T-cell (primary cell): ENCODE results near the gene R3HDM2. TPM values are rescaled to one million over a fixed set of nuclear protein-coding genes. Genes with fewer than 3 reads are reported as not detected.

Experiments
- ATAC-seq, 4 experiments: fragments of 200-7000 bp in 3 of 4; fragments of 150-1000 bp in 1 of 4; cut with Tn5 transposase; replicated peaks in 1 of 4; 1 replicate in 3 of 4; 2 replicates in 1 of 4; pipeline ENCODE4 v1.10.0; 2021; ENCODE audit warnings: moderate library complexity in 3 of 4, mild to moderate bottlenecking in 2 of 4, moderate number of reproducible peaks in 1 of 4
- CTCF ChIA-PET, 2 donors: fragments of 300-600 bp; sonication (Branson Sonifier 250); formaldehyde crosslinking; loops; one replicate each; lab custom pipeline; 2022; ENCODE audit warnings: antibody characterized with exemption in 2 of 2; lab: Charles Lee
- POLR2A ChIA-PET, 2 donors: fragments of 300-600 bp; sonication (Branson Sonifier 250); formaldehyde crosslinking; loops; one replicate each; lab custom pipeline; 2022; ENCODE audit warnings: antibody characterized with exemption in 2 of 2; lab: Charles Lee
- DNase-seq, 35 experiments: peaks; one replicate each; pipeline versions ENCODE4 v3.0.0 to v3.0.0-alpha.2; 2013 to 2023
- H3K27ac ChIP-seq: one replicate; pipeline ENCODE4 v1.5.1; 2013; ENCODE audit warnings: low read length
- H3K27me3 ChIP-seq, 2 experiments: replicated peaks in 1 of 2; 1 replicate in 1 of 2; 2 replicates in 1 of 2; pipeline versions ENCODE4 v1.6.1 to v1.7.0; 2013; ENCODE audit warnings: low read length in 1 of 2, mixed read lengths in 1 of 2; ENCODE audit not compliant: control insufficient read depth in 2 of 2, insufficient read depth in 2 of 2; ENCODE audit errors: extremely low read depth in 1 of 2
- H3K36me3 ChIP-seq, 2 donors: 1 replicate in 1 of 2; 2 replicates in 1 of 2; pipeline versions ENCODE4 v1.6.1 to v1.7.0; 2013; ENCODE audit warnings: low read length in 1 of 2; ENCODE audit not compliant: control insufficient read depth in 2 of 2, insufficient read depth in 1 of 2; ENCODE audit errors: extremely low read depth in 1 of 2
- H3K4me1 ChIP-seq, 2 experiments: 1 replicate in 1 of 2; 2 replicates in 1 of 2; pipeline versions ENCODE4 v1.6.1 to v1.7.0; 2013; ENCODE audit warnings: low read length in 2 of 2, mixed read lengths in 1 of 2; ENCODE audit not compliant: insufficient read depth in 2 of 2, control insufficient read depth in 1 of 2; ENCODE audit errors: extremely low read depth in 1 of 2
- H3K4me3 ChIP-seq, 2 donors: 1 replicate in 1 of 2; 2 replicates in 1 of 2; pipeline versions ENCODE4 v1.5.1 to v1.7.0; 2013; ENCODE audit warnings: mild to moderate bottlenecking in 2 of 2, low read length in 1 of 2, moderate library complexity in 1 of 2; ENCODE audit not compliant: control insufficient read depth in 1 of 2; ENCODE audit errors: extremely low read depth in 1 of 2
- H3K9me3 ChIP-seq: 2 replicates; pipeline ENCODE4 v1.7.0; 2013
- H3K27ac Mint-ChIP-seq, 2 donors: one replicate each; pipeline ENCODE4 v1.8.0; 2020 to 2021; ENCODE audit warnings: mild to moderate bottlenecking in 2 of 2, mixed read lengths in 2 of 2
- H3K27me3 Mint-ChIP-seq, 2 donors: one replicate each; pipeline ENCODE4 v1.8.0; 2021 to 2022; ENCODE audit warnings: mixed read lengths in 2 of 2
- H3K36me3 Mint-ChIP-seq: one replicate; pipeline ENCODE4 v1.8.0; 2021; ENCODE audit warnings: mixed read lengths
- H3K4me1 Mint-ChIP-seq, 3 donors: one replicate each; pipeline ENCODE4 v1.8.0; 2020 to 2022; ENCODE audit warnings: mixed read lengths in 3 of 3, mild to moderate bottlenecking in 1 of 3
- H3K4me3 Mint-ChIP-seq, 3 donors: one replicate each; pipeline ENCODE4 v1.8.0; 2020 to 2022; ENCODE audit warnings: mild to moderate bottlenecking in 3 of 3, mixed read lengths in 3 of 3, moderate library complexity in 3 of 3
- H3K9me3 Mint-ChIP-seq, 3 donors: one replicate each; pipeline ENCODE4 v1.8.0; 2020 to 2022; ENCODE audit warnings: mixed read lengths in 3 of 3
- WGBS: methylation state at CpG from one replicate; pipeline ENCODE4 v1.1.5; 2013; ENCODE audit warnings: missing lambda C conversion rate; ENCODE audit not compliant: insufficient coverage; 5-methylcytosine and 5-hydroxymethylcytosine counted together
- total RNA-seq, 35 experiments: library from RNA in 6 of 35; stranded (reverse) in 6 of 35; fragments of 120-200 nt in 1 of 35; gene quantifications; one replicate each; pipeline versions ENCODE4 v1.2.1 to v1.2.4 and lab custom pipeline; 2013 to 2026

The R3HDM2 gene
- total RNA-seq, 5 donors from 2014 or later (not counting 1 experiment from before 2014, with no cell fraction given) = 88.3 to 122 (median 94.7) TPM

GRCh38 chr12:57213763-57214397 lies 217.0 kb downstream of the R3HDM2 start:
- Mint-ChIP-seq H3K27ac (peak overlapping the region in 1 of 2 donors; percentile 69), H3K4me1 (peaks cover 30 to 45% (median 37%) of the 10 kb centered on the region in 3 donors), H3K27me3 (peaks cover 45 to 47% of the 10 kb centered on the region in 2 donors), H3K4me3 (peak overlapping the region in 2 of 3 donors; percentile 28 to 76), H3K9me3 (no peaks in the 10 kb centered on the region), H3K36me3 (no peaks in the 10 kb centered on the region)
- Histone ChIP-seq H3K27ac (no peak overlapping the region), H3K27me3 (peaks cover 5 to 71% of the 10 kb centered on the region in 2 experiments), H3K4me3 (no peak overlapping the region), H3K36me3 (no peaks in the 10 kb centered on the region), H3K9me3 (no peaks in the 10 kb centered on the region), H3K4me1 (peaks cover 2 to 49% of the 10 kb centered on the region in 2 experiments)
- WGBS = 49% methylated on average over 3 of the region's 4 CpGs
- DNase-seq (peak in 1 of 35 experiments; percentile 24), ATAC-seq (peak in 1 of 4 experiments; percentile 1)
- ChIA-PET POLR2A (interaction anchor here (0.6 kb wide), 3 partner anchors 139 to 389 kb away, joined by 3 to 9 read pairs (median 4); no protein-coding TSS in a partner anchor), CTCF (interaction anchor here (0.5 to 4.3 kb wide), 24 partner anchors 9 to 1024 kb away, joined by 3 to 66 read pairs (median 5); partner anchors contain the start of genes SHMT2 (in 2 of the 2) and PRIM1 (in 1 of the 2))

GRCh38 chr12:57213058-57213715 lies 217.7 kb downstream of the R3HDM2 start:
- WGBS = 0% methylated on average over 7 of the region's 16 CpGs
- H3K27me3 Mint-ChIP-seq = peaks cover 38 to 41% of the 10 kb centered on the region in 2 donors
- no peaks in the 10 kb centered on the region for H3K36me3 Mint-ChIP-seq
- peaks cover 0 to 64% of the 10 kb centered on the region in 2 experiments for H3K27me3 ChIP-seq
- peak; percentile 62 to 92 (median 79) for DNase-seq
- CTCF ChIA-PET = interaction anchor here (0.6 to 4.3 kb wide), 17 partner anchors 10 to 461 kb away, joined by 3 to 66 read pairs (median 6); partner anchors contain the start of genes SHMT2 (in 2 of the 2) and PRIM1 (in 1 of the 2)
- H3K4me1 ChIP-seq = peaks cover 2 to 49% of the 10 kb centered on the region in 2 experiments
- H3K27ac Mint-ChIP-seq = peak overlapping the region in 1 of 2 donors; percentile 69
- H3K4me3 Mint-ChIP-seq = peak overlapping the region in 1 of 3 donors; percentile 76
- no peaks in the 10 kb centered on the region for H3K9me3 Mint-ChIP-seq
- H3K9me3 ChIP-seq = no peaks in the 10 kb centered on the region
- H3K4me3 ChIP-seq = no peak overlapping the region
- H3K4me1 Mint-ChIP-seq = peaks cover 30 to 40% (median 37%) of the 10 kb centered on the region in 3 donors
- H3K36me3 ChIP-seq = no peaks in the 10 kb centered on the region
- POLR2A ChIA-PET = interaction anchor here in 1 of 2 donors (0.6 kb wide), 2 partner anchors 139 to 390 kb away, joined by 3 to 9 read pairs; no protein-coding TSS in a partner anchor
- ATAC-seq = peak; percentile 59 to 68 (median 65)
- H3K27ac ChIP-seq = no peak overlapping the region

GRCh38 chr12:57212701-57213057 lies 218.2 kb downstream of the R3HDM2 start:
- H3K36me3 Mint-ChIP-seq = no peaks in the 10 kb centered on the region
- no peaks in the 10 kb centered on the region for H3K9me3 Mint-ChIP-seq
- peaks cover 2 to 47% of the 10 kb centered on the region in 2 experiments for H3K4me1 ChIP-seq
- peaks cover 29 to 36% (median 36%) of the 10 kb centered on the region in 3 donors for H3K4me1 Mint-ChIP-seq
- H3K4me3 Mint-ChIP-seq = no peak overlapping the region
- POLR2A ChIA-PET = no interaction called here
- H3K27ac Mint-ChIP-seq = no peak overlapping the region
- peaks cover 0 to 59% of the 10 kb centered on the region in 2 experiments for H3K27me3 ChIP-seq
- no peaks in the 10 kb centered on the region for H3K36me3 ChIP-seq
- no peak overlapping the region for H3K27ac ChIP-seq
- H3K9me3 ChIP-seq = no peaks in the 10 kb centered on the region
- DNase-seq = no peak
- CTCF ChIA-PET = interaction anchor here (0.8 to 4.3 kb wide), 6 partner anchors 10 to 30 kb away, joined by 3 to 66 read pairs (median 30); partner anchors contain the start of gene SHMT2 (in 1 of the 2)
- peaks cover 33 to 35% of the 10 kb centered on the region in 2 donors for H3K27me3 Mint-ChIP-seq
- ATAC-seq = no peak
- no peak overlapping the region for H3K4me3 ChIP-seq
- WGBS = no CpG with 5 or more reads among the region's 7 CpGs

- POLR2A ChIA-PET = no interaction called here
- Mint-ChIP-seq H3K36me3 (no peaks in the 10 kb centered on the region), H3K27ac (no peak overlapping the region), H3K4me1 (peaks cover 24 to 30% (median 29%) of the 10 kb centered on the region in 3 donors), H3K27me3 (peaks cover 28 to 30% of the 10 kb centered on the region in 2 donors), H3K9me3 (no peaks in the 10 kb centered on the region), H3K4me3 (no peak overlapping the region)
- Histone ChIP-seq H3K36me3 (no peaks in the 10 kb centered on the region), H3K4me3 (no peak overlapping the region), H3K4me1 (peaks cover 2 to 40% of the 10 kb centered on the region in 2 experiments), H3K27ac (no peak overlapping the region), H3K9me3 (no peaks in the 10 kb centered on the region), H3K27me3 (peaks cover 0 to 52% of the 10 kb centered on the region in 2 experiments)
- 86% methylated on average over 13 of the region's 27 CpGs for WGBS
- no peak for DNase-seq
- ATAC-seq = no peak
- CTCF ChIA-PET = interaction anchor here in 1 of 2 donors (4.3 kb wide), 1 partner anchor 26 kb away, joined by 39 read pairs; a partner anchor contains a TSS
Measured at GRCh38 chr12:57211791-57212700, 218.8 kb downstream of the R3HDM2 start.

- Histone ChIP-seq H3K27ac (no peak overlapping the region), H3K9me3 (no peaks in the 10 kb centered on the region), H3K4me1 (peaks cover under 1 to 33% of the 10 kb centered on the region in 2 experiments), H3K27me3 (peaks cover 0 to 46% of the 10 kb centered on the region in 2 experiments), H3K4me3 (no peak overlapping the region), H3K36me3 (no peaks in the 10 kb centered on the region)
- peaks cover 23 to 29% (median 28%) of the 10 kb centered on the region in 3 donors for H3K4me1 Mint-ChIP-seq
- ChIA-PET POLR2A (interaction anchor here in 1 of 2 donors (0.6 kb wide), 1 partner anchor 66 kb away, joined by 7 read pairs; no protein-coding TSS in a partner anchor), CTCF (no interaction called here)
- ATAC-seq = no peak
- DNase-seq = no peak
- H3K36me3 Mint-ChIP-seq = no peaks in the 10 kb centered on the region
- H3K27me3 Mint-ChIP-seq = peaks cover 28 to 30% of the 10 kb centered on the region in 2 donors
- H3K4me3 Mint-ChIP-seq = no peak overlapping the region
- 88% methylated on average over 15 of the region's 16 CpGs for WGBS
- no peak overlapping the region for H3K27ac Mint-ChIP-seq
- no peaks in the 10 kb centered on the region for H3K9me3 Mint-ChIP-seq
Measured at GRCh38 chr12:57210926-57211692, 219.7 kb downstream of the R3HDM2 start.
